K562 (cell line): ENCODE measurements around the gene ANKRD1. TPM values are rescaled to one million over a fixed set of nuclear protein-coding genes. Genes with fewer than 3 reads are reported as not detected.

Experiments used
- ATAC-seq: fragments of 200-7000 bp; cut with Tn5 transposase; 3 replicates; pipeline ENCODE4 v1.9.1; 2020; ENCODE audit warnings: moderate library complexity
- BruUV-seq: library from RNA; stranded (reverse); fragments of 400-500 nt; replicated peaks from 2 replicates; lab custom pipeline; 2021; lab: Mats Ljungman, UMichigan
- CTCF ChIA-PET: fragments of 300-600 bp; formaldehyde crosslinking; extraction: SDS; loops from one replicate; lab custom pipeline; 2021; ENCODE audit warnings: low intra/inter-chr PET ratio; lab: Yijun Ruan, JAX
- POLR2A ChIA-PET: fragments of 300-600, 350-650 bp; sonication (Branson Sonifier 250); formaldehyde crosslinking; extraction: SDS; loops from one replicate; lab custom pipeline; 2021; ENCODE audit warnings: antibody characterized with exemption, inconsistent platforms; lab: Yijun Ruan, JAX
- DNase-seq, 4 experiments: peaks; one replicate each; pipeline versions ENCODE4 v3.0.0 to v3.0.0-alpha.2; 2011 to 2018; ENCODE audit warnings: low spot score in 3 of 4, mixed read lengths in 3 of 4; ENCODE audit errors: extremely low read depth in 1 of 4
- FAIRE-seq: peaks from 2 replicates; lab custom pipeline; 2011; peaks lifted over from hg19 to GRCh38; lab: Jason Lieb, UNC
- H2AFZ ChIP-seq: 2 replicates; pipeline ENCODE4 v1.6.0; 2011; ENCODE audit warnings: low read depth, low read length, control low read depth, inconsistent platforms
- H3K27ac ChIP-seq: fragments of 200-600 bp; 3 replicates; pipeline ENCODE4 v1.8.0; 2011; ENCODE audit warnings: low read depth, mild to moderate bottlenecking, control low read depth, inconsistent platforms, low read length, moderate library complexity, mixed read lengths; ENCODE audit errors: extremely low read depth
- H3K27me3 ChIP-seq, 2 experiments: fragments of 300-600 bp in 1 of 2; 2 replicates in 1 of 2; 3 replicates in 1 of 2; pipeline versions ENCODE4 v1.6.0 to v1.8.0; 2011; ENCODE audit warnings: inconsistent platforms in 2 of 2, low read length in 2 of 2, mild to moderate bottlenecking in 1 of 2, mixed read lengths in 1 of 2, moderate library complexity in 1 of 2; ENCODE audit not compliant: control insufficient read depth in 2 of 2, insufficient read depth in 2 of 2
- H3K36me3 ChIP-seq: fragments of 300-600 bp; 3 replicates; pipeline ENCODE4 v1.8.0; 2011; ENCODE audit warnings: mild to moderate bottlenecking, low read length, inconsistent platforms; ENCODE audit not compliant: control insufficient read depth, insufficient read depth
- H3K4me1 ChIP-seq, 2 experiments: fragments of 200-600 bp in 1 of 2; replicated peaks in 1 of 2; 2 replicates in 1 of 2; 3 replicates in 1 of 2; pipeline versions ENCODE4 v1.5.1 to v1.8.0; 2011; ENCODE audit warnings: inconsistent platforms in 2 of 2, low read length in 2 of 2, mild to moderate bottlenecking in 1 of 2, mixed read lengths in 1 of 2, moderate library complexity in 1 of 2; ENCODE audit not compliant: control insufficient read depth in 2 of 2, insufficient read depth in 2 of 2
- H3K4me2 ChIP-seq: 2 replicates; pipeline ENCODE4 v1.6.1; 2011; ENCODE audit warnings: low read length, control low read depth, inconsistent platforms, mixed read lengths; ENCODE audit not compliant: insufficient read depth
- H3K4me3 ChIP-seq: fragments of 200-600 bp; sonication (generic), shearing (Covaris generic); 2 replicates; pipeline ENCODE4 v1.5.1; 2016; ENCODE audit warnings: control low read depth, inconsistent platforms
- H3K79me2 ChIP-seq: fragments of 200-600 bp; 3 replicates; pipeline ENCODE4 v1.8.0; 2011; ENCODE audit warnings: low read length, inconsistent platforms; ENCODE audit not compliant: control insufficient read depth, insufficient read depth
- H3K9ac ChIP-seq, 2 experiments: 2 replicates each; pipeline versions ENCODE4 v1.6.0 to v1.6.1; 2011; ENCODE audit warnings: low read depth in 2 of 2, low read length in 2 of 2, control low read depth in 1 of 2, inconsistent platforms in 1 of 2, mild to moderate bottlenecking in 1 of 2, mixed read lengths in 1 of 2; ENCODE audit not compliant: insufficient read depth in 1 of 2
- H3K9me1 ChIP-seq: one replicate; pipeline ENCODE4 v1.6.0; 2011; ENCODE audit warnings: inconsistent platforms, mild to moderate bottlenecking, low read length, moderate library complexity; ENCODE audit not compliant: control insufficient read depth, insufficient read depth
- H3K9me3 ChIP-seq: replicated peaks from 2 replicates; pipeline ENCODE4 v1.5.1; 2011; ENCODE audit warnings: low read depth, low read length, inconsistent platforms; ENCODE audit not compliant: control insufficient read depth, insufficient read depth
- H4K20me1 ChIP-seq: replicated peaks from 2 replicates; pipeline ENCODE4 v1.6.1; 2011; ENCODE audit warnings: low read length, inconsistent platforms, mixed read lengths; ENCODE audit not compliant: control insufficient read depth, insufficient read depth
- CREM ChIP-seq: IDR thresholded peaks from 2 replicates; pipeline ENCODE4 v1.6.1; 2014; ENCODE audit warnings: antibody characterized with exemption, low read depth
- ELK3 ChIP-seq: fragments of 450-650 bp; formaldehyde crosslinking; IDR thresholded peaks from 2 replicates; pipeline ENCODE4 v1.4.0; 2020; ENCODE audit warnings: mild to moderate bottlenecking
- EP300 ChIP-seq: IDR thresholded peaks from 2 replicates; pipeline ENCODE4 v1.6.1; 2012; ENCODE audit warnings: low read length, improper control_type of control experiment
- GABPA ChIP-seq: fragments of 200-800 bp; sonication (Bioruptor generic); conservative IDR thresholded peaks from 2 replicates; pipeline ENCODE4 v1.6.1; 2016; ENCODE audit warnings: low read depth, missing genetic modification characterization, missing compliant biosample characterization
- HDAC1 ChIP-seq, 2 experiments: fragments of 450-650 bp; IDR thresholded peaks; 2 replicates each; pipeline ENCODE4 v1.6.1; 2016 to 2017; ENCODE audit warnings: inconsistent platforms in 1 of 2, mild to moderate bottlenecking in 1 of 2, moderate library complexity in 1 of 2
- HIVEP1 ChIP-seq: fragments of 250-450 bp; sonication (Bioruptor Pico); IDR thresholded peaks from 2 replicates; pipeline ENCODE4 v1.4.0; 2020; ENCODE audit warnings: mild to moderate bottlenecking
- NCOR1 ChIP-seq: fragments of 450-650 bp; IDR thresholded peaks from 2 replicates; pipeline ENCODE4 v1.6.1; 2016; ENCODE audit warnings: mild to moderate bottlenecking, moderate library complexity
- NR1H2 ChIP-seq: sonication (generic); formaldehyde crosslinking; IDR thresholded peaks from 2 replicates; pipeline ENCODE4 v1.4.0; 2020; ENCODE audit warnings: mild to moderate bottlenecking, missing genetic modification reagents
- POLR2A ChIP-seq: fragments of 450-650 bp; conservative IDR thresholded peaks from 2 replicates; pipeline ENCODE4 v1.6.1; 2016
- PPARD ChIP-seq: fragments of 250-450 bp; sonication (Bioruptor Pico); IDR thresholded peaks from 2 replicates; pipeline ENCODE4 v1.8.0; 2022; ENCODE audit warnings: inconsistent platforms, mild to moderate bottlenecking, moderate library complexity
- SLC30A9 ChIP-seq: fragments of 250-450 bp; sonication (Bioruptor Pico); IDR thresholded peaks from 2 replicates; pipeline ENCODE4 v1.8.0; 2022; ENCODE audit warnings: mild to moderate bottlenecking, moderate library complexity
- TCF7 ChIP-seq: sonication (generic); IDR thresholded peaks from 2 replicates; pipeline ENCODE4 v1.6.1; 2016; ENCODE audit warnings: antibody characterized with exemption, borderline replicate concordance
- YBX1 ChIP-seq: fragments of 450-650 bp; IDR thresholded peaks from 2 replicates; pipeline ENCODE4 v1.7.1; 2016; ENCODE audit warnings: mild to moderate bottlenecking
- ZNF121 ChIP-seq: sonication (generic); formaldehyde crosslinking; conservative IDR thresholded peaks from 2 replicates; pipeline ENCODE4 v1.8.0; 2022; ENCODE audit warnings: missing genetic modification reagents
- ZNF263 ChIP-seq: sonication (generic); formaldehyde crosslinking; IDR thresholded peaks from 2 replicates; pipeline ENCODE4 v1.8.0; 2022; ENCODE audit warnings: mild to moderate bottlenecking, missing genetic modification reagents, borderline replicate concordance
- ZNF431 ChIP-seq: sonication (generic); formaldehyde crosslinking; IDR thresholded peaks from 2 replicates; pipeline ENCODE4 v1.8.0; 2022; ENCODE audit warnings: mild to moderate bottlenecking, missing genetic modification reagents
- ZNF57 ChIP-seq: fragments of 450-650 bp; formaldehyde crosslinking; IDR thresholded peaks from 2 replicates; pipeline ENCODE4 v1.4.0; 2020; ENCODE audit warnings: mild to moderate bottlenecking, moderate library complexity
- WGBS: fragments of 100-300 bp; shearing (Covaris generic); methylation state at CpG from one replicate; pipeline ENCODE4 v1.1.6; 2016; ENCODE audit warnings: low coverage, mixed read lengths; ENCODE audit not compliant: insufficient coverage; ENCODE audit errors: missing lambda C conversion rate; 5-methylcytosine and 5-hydroxymethylcytosine counted together
- in situ Hi-C: fragments of 300-500 bp; cut with MboI; formaldehyde crosslinking; loops from 4 replicates; pipeline ENCODE4 v1.15.0; 2018; ENCODE audit warnings: inconsistent platforms, mixed read lengths
- intact Hi-C: fragments of 100-400 bp; cut with micrococcal nuclease; formaldehyde crosslinking; loops from 2 replicates; pipeline ENCODE4 v1.14.2; 2022
- polyA plus RNA-seq, 8 experiments: library from polyadenylated mRNA; depleted of rRNA in 4 of 8; stranded (reverse) in 5 of 8; unstranded in 3 of 8; fragments of >200 nt; fragmentation: Nextera tagmentation in 2 of 8; fragmentation: Illumina TruSeq in 1 of 8; extraction: Ambion mirVana in 2 of 8; extraction: Trizol in 1 of 8; gene quantifications; 2 replicates each; pipeline versions ENCODE4 v1.2.1 to v1.2.3, GENCODE V29; 2011 to 2014; ENCODE audit warnings: inconsistent platforms in 1 of 8, missing spikeins in 1 of 8
- total RNA-seq, 7 experiments: library from RNA; depleted of rRNA in 6 of 7; stranded (reverse); fragments of >200 nt in 6 of 7; fragmentation: Illumina TruSeq in 2 of 7; extraction: Trizol in 2 of 7; gene quantifications; 2 replicates each; pipeline versions ENCODE4 v1.2.1 to v1.2.3, GENCODE V29; 2011 to 2021; ENCODE audit warnings: low replicate concordance in 1 of 7
- TF ChIP-seq, protein P1 (sequence below): sonication (generic); formaldehyde crosslinking; IDR thresholded peaks from 2 replicates; pipeline ENCODE4 v1.8.1; 2022; ENCODE audit warnings: missing genetic modification reagents
- TF ChIP-seq, protein P2 (sequence below), 3 experiments: fragments of 200-800 bp in 1 of 3; fragments of 250-450 bp in 1 of 3; fragments of 450-650 bp in 1 of 3; sonication (Bioruptor Pico) in 1 of 3; sonication (Bioruptor generic) in 1 of 3; formaldehyde crosslinking in 1 of 3; IDR thresholded peaks; 2 replicates each; pipeline versions ENCODE4 v1.6.1 to v1.8.0; 2016 to 2022; ENCODE audit warnings: mild to moderate bottlenecking in 2 of 3, missing genetic modification characterization in 2 of 3, missing compliant biosample characterization in 1 of 3, moderate library complexity in 1 of 3

The ANKRD1 gene
- total and polyA plus RNA-seq, 9 of the 15 experiments (the other 6 are each of a cell fraction or from before 2014, with no cell fraction given) = not detected

- CTCF ChIA-PET = no interaction called here
- in situ Hi-C loops (no loop called here), intact Hi-C loops (no loop called here)
- Histone ChIP-seq H3K9me3 (no peaks in the 10 kb centered on the region), H3K36me3 (peaks cover 82% of the 10 kb centered on the region; the same call in 2 of the 3 replicates), H4K20me1 (no peaks in the 10 kb centered on the region), H2AFZ (no peak overlapping the region), H3K27me3 (no peaks in the 10 kb centered on the region), H3K79me2 (peaks cover 7% of the 10 kb centered on the region), H3K4me2 (no peak overlapping the region), H3K27ac (no peak overlapping the region), H3K4me1 (no peaks in the 10 kb centered on the region), H3K9me1 (no peaks in the 10 kb centered on the region), H3K4me3 (no peak overlapping the region), H3K9ac (no peak overlapping the region)
- TF ChIP-seq TCF7 (no peak), SLC30A9 (no peak), CREM (no peak), NCOR1 (no peak), ZNF121 (CRISPR knock-in tag) (no peak), ZNF57 (CRISPR knock-in tag) (no peak), ZNF431 (CRISPR knock-in tag) (no peak), HDAC1 (IDR thresholded peaks at IDR 0.05) (no peak), NR1H2 (CRISPR knock-in tag) (no peak), EP300 (no peak), PPARD (CRISPR knock-in tag) (no peak), ELK3 (no peak), POLR2A (no peak), ZNF263 (CRISPR knock-in tag) (no peak), HIVEP1 (CRISPR knock-in tag) (no peak), YBX1 (no peak), GABPA (no peak)
- TF ChIP-seq, protein P1, sequence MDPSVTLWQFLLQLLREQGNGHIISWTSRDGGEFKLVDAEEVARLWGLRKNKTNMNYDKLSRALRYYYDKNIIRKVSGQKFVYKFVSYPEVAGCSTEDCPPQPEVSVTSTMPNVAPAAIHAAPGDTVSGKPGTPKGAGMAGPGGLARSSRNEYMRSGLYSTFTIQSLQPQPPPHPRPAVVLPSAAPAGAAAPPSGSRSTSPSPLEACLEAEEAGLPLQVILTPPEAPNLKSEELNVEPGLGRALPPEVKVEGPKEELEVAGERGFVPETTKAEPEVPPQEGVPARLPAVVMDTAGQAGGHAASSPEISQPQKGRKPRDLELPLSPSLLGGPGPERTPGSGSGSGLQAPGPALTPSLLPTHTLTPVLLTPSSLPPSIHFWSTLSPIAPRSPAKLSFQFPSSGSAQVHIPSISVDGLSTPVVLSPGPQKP = no peak
- TF ChIP-seq, protein P2, sequence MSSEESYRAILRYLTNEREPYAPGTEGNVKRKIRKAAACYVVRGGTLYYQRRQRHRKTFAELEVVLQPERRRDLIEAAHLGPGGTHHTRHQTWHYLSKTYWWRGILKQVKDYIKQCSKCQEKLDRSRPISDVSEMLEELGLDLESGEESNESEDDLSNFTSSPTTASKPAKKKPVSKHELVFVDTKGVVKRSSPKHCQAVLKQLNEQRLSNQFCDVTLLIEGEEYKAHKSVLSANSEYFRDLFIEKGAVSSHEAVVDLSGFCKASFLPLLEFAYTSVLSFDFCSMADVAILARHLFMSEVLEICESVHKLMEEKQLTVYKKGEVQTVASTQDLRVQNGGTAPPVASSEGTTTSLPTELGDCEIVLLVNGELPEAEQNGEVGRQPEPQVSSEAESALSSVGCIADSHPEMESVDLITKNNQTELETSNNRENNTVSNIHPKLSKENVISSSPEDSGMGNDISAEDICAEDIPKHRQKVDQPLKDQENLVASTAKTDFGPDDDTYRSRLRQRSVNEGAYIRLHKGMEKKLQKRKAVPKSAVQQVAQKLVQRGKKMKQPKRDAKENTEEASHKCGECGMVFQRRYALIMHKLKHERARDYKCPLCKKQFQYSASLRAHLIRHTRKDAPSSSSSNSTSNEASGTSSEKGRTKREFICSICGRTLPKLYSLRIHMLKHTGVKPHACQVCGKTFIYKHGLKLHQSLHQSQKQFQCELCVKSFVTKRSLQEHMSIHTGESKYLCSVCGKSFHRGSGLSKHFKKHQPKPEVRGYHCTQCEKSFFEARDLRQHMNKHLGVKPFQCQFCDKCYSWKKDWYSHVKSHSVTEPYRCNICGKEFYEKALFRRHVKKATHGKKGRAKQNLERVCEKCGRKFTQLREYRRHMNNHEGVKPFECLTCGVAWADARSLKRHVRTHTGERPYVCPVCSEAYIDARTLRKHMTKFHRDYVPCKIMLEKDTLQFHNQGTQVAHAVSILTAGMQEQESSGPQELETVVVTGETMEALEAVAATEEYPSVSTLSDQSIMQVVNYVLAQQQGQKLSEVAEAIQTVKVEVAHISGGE (CRISPR knock-in tag; IDR thresholded peaks at IDR 0.05) = no peak
- FAIRE-seq (no peak), ATAC-seq (no peak), DNase-seq (no peak)
- BruUV-seq = no TSS peak
- WGBS = 82% methylated on average over 2 of the region's 2 CpGs
- POLR2A ChIA-PET = interaction anchor here (1.2 kb wide), 1 partner anchor 371 kb away, joined by 3 read pairs; no protein-coding TSS in a partner anchor
These were observed 41.8 kb downstream of the ANKRD1 start for GRCh38 chr10:90879062-90879461.
